DND-41 (cell line): ENCODE measurements around the gene EFL1.

ENCODE experiments used
- EZH2 ChIP-seq: IDR thresholded peaks from 3 replicates; pipeline ENCODE4 v1.6.1; 2012; ENCODE audit warnings: borderline replicate concordance, low read depth, mild to moderate bottlenecking, moderate library complexity, low read length, inconsistent platforms; ENCODE audit not compliant: severe bottlenecking
- TF ChIP-seq, protein P1 (sequence below): IDR thresholded peaks from 2 replicates; pipeline ENCODE4 v1.5.1; 2012; ENCODE audit warnings: borderline replicate concordance, low read length, moderate library complexity, mild to moderate bottlenecking; ENCODE audit not compliant: poor library complexity, severe bottlenecking; ENCODE audit errors: extremely low read depth

DNA sequence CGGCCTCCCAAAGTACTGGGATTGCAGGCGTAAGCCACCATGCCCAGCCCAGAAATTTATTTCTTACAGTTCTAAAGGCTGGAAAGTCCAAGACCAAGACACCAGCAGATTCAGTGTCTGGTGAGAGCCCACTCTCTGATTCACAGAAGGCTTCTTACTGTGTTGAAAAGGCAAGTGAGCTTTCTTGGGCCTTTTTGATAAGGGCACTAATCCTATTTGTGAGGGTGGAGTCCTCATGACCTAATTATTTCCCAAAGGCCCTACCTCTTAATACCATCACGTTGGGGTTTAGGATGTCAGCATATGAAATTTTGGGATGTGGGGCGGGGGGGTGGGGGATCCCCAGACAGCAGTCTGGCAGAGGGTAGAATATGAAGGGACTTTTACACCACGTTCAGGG lies 169.2 kb downstream of the EFL1 start:
- TF ChIP-seq, protein P1, sequence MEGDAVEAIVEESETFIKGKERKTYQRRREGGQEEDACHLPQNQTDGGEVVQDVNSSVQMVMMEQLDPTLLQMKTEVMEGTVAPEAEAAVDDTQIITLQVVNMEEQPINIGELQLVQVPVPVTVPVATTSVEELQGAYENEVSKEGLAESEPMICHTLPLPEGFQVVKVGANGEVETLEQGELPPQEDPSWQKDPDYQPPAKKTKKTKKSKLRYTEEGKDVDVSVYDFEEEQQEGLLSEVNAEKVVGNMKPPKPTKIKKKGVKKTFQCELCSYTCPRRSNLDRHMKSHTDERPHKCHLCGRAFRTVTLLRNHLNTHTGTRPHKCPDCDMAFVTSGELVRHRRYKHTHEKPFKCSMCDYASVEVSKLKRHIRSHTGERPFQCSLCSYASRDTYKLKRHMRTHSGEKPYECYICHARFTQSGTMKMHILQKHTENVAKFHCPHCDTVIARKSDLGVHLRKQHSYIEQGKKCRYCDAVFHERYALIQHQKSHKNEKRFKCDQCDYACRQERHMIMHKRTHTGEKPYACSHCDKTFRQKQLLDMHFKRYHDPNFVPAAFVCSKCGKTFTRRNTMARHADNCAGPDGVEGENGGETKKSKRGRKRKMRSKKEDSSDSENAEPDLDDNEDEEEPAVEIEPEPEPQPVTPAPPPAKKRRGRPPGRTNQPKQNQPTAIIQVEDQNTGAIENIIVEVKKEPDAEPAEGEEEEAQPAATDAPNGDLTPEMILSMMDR, result no peak
- TF ChIP-seq EZH2, result no peak
